GM19438 (cell line): ENCODE data around the gene ARL8A.
"Not testable (repeated sequence)": the region's sequence is repeated elsewhere in the genome, so short reads cannot be mapped to it uniquely, and the experiment has no call there.

Source experiments
- ATAC-seq: cut with Tn5 transposase; IDR thresholded peaks from one replicate; pipeline ENCODE4 v1.9.1; 2021; ENCODE audit warnings: low read depth; ENCODE audit not compliant: unreplicated experiment

Gene ARL8A

GRCh38 chr1:202144402-202145067 is at the start of gene ARL8A:
TSS of gene ARL8A (minus strand) at chr1:202144737. CDS start at chr1:202144572, 165 bp downstream.
- peak; percentile 53 for ATAC-seq

- no peak for ATAC-seq
Measured at GRCh38 chr1:202194328-202194648, 49.8 kb upstream of the ARL8A start.

GRCh38 chr1:202193614-202194327 is 49.2 kb upstream of the ARL8A start, which contains the start of gene LGR6:
TSS of gene LGR6 (plus strand) at chr1:202193799. CDS start at chr1:202193990, 191 bp downstream.
- no peak for ATAC-seq

- ATAC-seq = no peak
Measured at GRCh38 chr1:202192770-202193613, 48.5 kb upstream of the ARL8A start.

- ATAC-seq = not testable (repeated sequence)
Measured at GRCh38 chr1:202191391-202191790, 46.9 kb upstream of the ARL8A start.

GRCh38 chr1:202189918-202190715 is 45.6 kb upstream of the ARL8A start:
- ATAC-seq = no peak

GRCh38 chr1:202189001-202189790 is 44.7 kb upstream of the ARL8A start:
- no peak for ATAC-seq

GRCh38 chr1:202187697-202188407 is 43.3 kb upstream of the ARL8A start:
- no peak for ATAC-seq

GRCh38 chr1:202187041-202187671 is 42.6 kb upstream of the ARL8A start:
- no peak for ATAC-seq

- no peak for ATAC-seq
Measured at GRCh38 chr1:202186327-202186726, 41.8 kb upstream of the ARL8A start.

GRCh38 chr1:202184750-202185460 is 40.4 kb upstream of the ARL8A start:
- no peak for ATAC-seq

GRCh38 chr1:202182040-202182877 is 37.7 kb upstream of the ARL8A start:
- no peak for ATAC-seq

- no peak for ATAC-seq
Measured at GRCh38 chr1:202181586-202181985, 37.0 kb upstream of the ARL8A start.

GRCh38 chr1:202180751-202181139 is 36.2 kb upstream of the ARL8A start:
- not testable (repeated sequence) for ATAC-seq

GRCh38 chr1:202179828-202180750 is 35.6 kb upstream of the ARL8A start:
- no peak for ATAC-seq
